PC-3 (cell line): Measurements from ENCODE around the gene CCNL2. TPM values are rescaled to one million over a fixed set of nuclear protein-coding genes. Genes with fewer than 3 reads are reported as not detected.

Experiments
- ATAC-seq: fragments of 200-7000 bp; cut with Tn5 transposase; 2 replicates; pipeline ENCODE4 v1.9.1; 2020; ENCODE audit warnings: mild to moderate bottlenecking, moderate library complexity
- BruUV-seq: library from RNA; stranded (reverse); fragments of 400-500 nt; replicated peaks from 2 replicates; lab custom pipeline; 2021; lab: Mats Ljungman, UMichigan
- CTCF ChIA-PET: fragments of 300-600 bp; sonication (Branson Sonifier 250); formaldehyde crosslinking; loops from one replicate; lab custom pipeline; 2022; ENCODE audit warnings: antibody characterized with exemption; lab: Charles Lee
- POLR2A ChIA-PET: fragments of 300-600 bp; sonication (Branson Sonifier 250); formaldehyde crosslinking; loops from one replicate; lab custom pipeline; 2022; ENCODE audit warnings: antibody characterized with exemption; ENCODE audit not compliant: unreplicated experiment; lab: Charles Lee
- DNase-seq: peaks from one replicate; pipeline ENCODE4 v3.0.0-alpha.2; 2015
- H2AFZ ChIP-seq: fragments of 300-600 bp; sonication (generic); 2 replicates; pipeline ENCODE4 v1.6.0; 2016; ENCODE audit warnings: antibody characterized with exemption, low read length
- H3F3A ChIP-seq: fragments of 300-600 bp; sonication (generic); one replicate; pipeline ENCODE4 v1.6.0; 2017; ENCODE audit warnings: antibody characterized with exemption, low read length, control low read depth, mild to moderate bottlenecking; ENCODE audit not compliant: unreplicated experiment
- H3K27ac ChIP-seq: fragments of 300-600 bp; sonication (generic); 2 replicates; pipeline ENCODE4 v1.5.1; 2016; ENCODE audit warnings: mild to moderate bottlenecking, low read length
- H3K27me3 ChIP-seq: fragments of 300-600 bp; sonication (generic); 2 replicates; pipeline ENCODE4 v1.6.1; 2016; ENCODE audit warnings: low read length, mixed read lengths
- H3K36me3 ChIP-seq: fragments of 300-600 bp; sonication (generic); 2 replicates; pipeline ENCODE4 v1.6.1; 2016; ENCODE audit warnings: low read depth, mixed run types, low read length, mixed read lengths
- H3K4me1 ChIP-seq: fragments of 300-600 bp; sonication (generic); 2 replicates; pipeline ENCODE4 v1.5.1; 2016; ENCODE audit warnings: low read length; ENCODE audit not compliant: insufficient read depth
- H3K4me2 ChIP-seq: fragments of 300-600 bp; sonication (generic); 2 replicates; pipeline ENCODE4 v1.6.0; 2016; ENCODE audit warnings: low read length
- H3K4me3 ChIP-seq: fragments of 300-600 bp; sonication (generic); 2 replicates; pipeline ENCODE4 v1.5.1; 2016; ENCODE audit warnings: mild to moderate bottlenecking, low read length, mixed read lengths
- H3K79me2 ChIP-seq: fragments of 300-600 bp; sonication (generic); 2 replicates; pipeline ENCODE4 v1.6.1; 2017; ENCODE audit warnings: low read length, mixed read lengths
- H3K9ac ChIP-seq: fragments of 300-600 bp; sonication (generic); 2 replicates; pipeline ENCODE4 v1.6.0; 2016; ENCODE audit warnings: mild to moderate bottlenecking, low read length
- H3K9me2 ChIP-seq: fragments of 300-600 bp; sonication (generic); replicated peaks from 2 replicates; pipeline ENCODE4 v1.6.1; 2016; ENCODE audit warnings: mixed run types, low read length, mixed read lengths
- H3K9me3 ChIP-seq: fragments of 300-600 bp; sonication (generic); 2 replicates; pipeline ENCODE4 v1.6.1; 2016; ENCODE audit warnings: low read length, mixed read lengths
- H4K20me1 ChIP-seq: fragments of 300-600 bp; sonication (generic); 2 replicates; pipeline ENCODE4 v1.6.1; 2016; ENCODE audit warnings: low read length, mixed read lengths
- CTCF ChIP-seq: fragments of 300-600 bp; sonication (generic); conservative IDR thresholded peaks from 2 replicates; pipeline ENCODE4 v1.5.1; 2017; ENCODE audit warnings: antibody characterized with exemption, low read depth, mild to moderate bottlenecking, low read length
- EZH2 ChIP-seq: fragments of 300-600 bp; sonication (generic); IDR thresholded peaks from one replicate; pipeline ENCODE4 v1.6.1; 2017; ENCODE audit warnings: antibody characterized with exemption, mild to moderate bottlenecking, low read length; ENCODE audit not compliant: unreplicated experiment
- EZH2phosphoT487 ChIP-seq: fragments of 300-600 bp; sonication (generic); IDR thresholded peaks from 2 replicates; pipeline ENCODE4 v1.6.1; 2018; ENCODE audit warnings: mild to moderate bottlenecking, antibody characterized with exemption, low read length, borderline replicate concordance
- intact Hi-C: fragments of 100-400 bp; cut with micrococcal nuclease; formaldehyde crosslinking; loops from 2 replicates; pipeline ENCODE4 v1.9.0; 2023
- total RNA-seq: library from RNA; depleted of rRNA; stranded (reverse); fragments of >200 nt; gene quantifications from 2 replicates; pipeline ENCODE4 v1.2.3, GENCODE V29; 2014

Gene CCNL2
- total RNA-seq, 1 experiment from 2014 or later, result 385 TPM

- Histone ChIP-seq H3K27ac (no peak overlapping the region), H3K9me3 (no peaks in the 10 kb centered on the region), H3K79me2 (peaks cover 13% of the 10 kb centered on the region), H3K4me1 (peaks cover 48% of the 10 kb centered on the region), H3K9ac (peak overlapping the region; percentile 61), H3K9me2 (no peaks in the 10 kb centered on the region), H2AFZ (peak overlapping the region; percentile 54), H3K4me3 (peak overlapping the region; percentile 88), H3K36me3 (no peaks in the 10 kb centered on the region), H3F3A (no peaks in the 10 kb centered on the region), H3K4me2 (peak overlapping the region; percentile 100), H4K20me1 (no peaks in the 10 kb centered on the region), H3K27me3 (no peaks in the 10 kb centered on the region)
- no TSS peak for BruUV-seq
- POLR2A ChIA-PET, result no interaction called here
- ATAC-seq (no peak; the same call in 1 of the 2 replicates), DNase-seq (no peak)
- TF ChIP-seq EZH2 (no peak), EZH2phosphoT487 (no peak), CTCF (no peak)
- intact Hi-C loops, result no loop called here
- CTCF ChIA-PET, result no interaction called here
These were observed 36.9 kb upstream of the CCNL2 start for GRCh38 chr1:1435911-1436629.

DNA sequence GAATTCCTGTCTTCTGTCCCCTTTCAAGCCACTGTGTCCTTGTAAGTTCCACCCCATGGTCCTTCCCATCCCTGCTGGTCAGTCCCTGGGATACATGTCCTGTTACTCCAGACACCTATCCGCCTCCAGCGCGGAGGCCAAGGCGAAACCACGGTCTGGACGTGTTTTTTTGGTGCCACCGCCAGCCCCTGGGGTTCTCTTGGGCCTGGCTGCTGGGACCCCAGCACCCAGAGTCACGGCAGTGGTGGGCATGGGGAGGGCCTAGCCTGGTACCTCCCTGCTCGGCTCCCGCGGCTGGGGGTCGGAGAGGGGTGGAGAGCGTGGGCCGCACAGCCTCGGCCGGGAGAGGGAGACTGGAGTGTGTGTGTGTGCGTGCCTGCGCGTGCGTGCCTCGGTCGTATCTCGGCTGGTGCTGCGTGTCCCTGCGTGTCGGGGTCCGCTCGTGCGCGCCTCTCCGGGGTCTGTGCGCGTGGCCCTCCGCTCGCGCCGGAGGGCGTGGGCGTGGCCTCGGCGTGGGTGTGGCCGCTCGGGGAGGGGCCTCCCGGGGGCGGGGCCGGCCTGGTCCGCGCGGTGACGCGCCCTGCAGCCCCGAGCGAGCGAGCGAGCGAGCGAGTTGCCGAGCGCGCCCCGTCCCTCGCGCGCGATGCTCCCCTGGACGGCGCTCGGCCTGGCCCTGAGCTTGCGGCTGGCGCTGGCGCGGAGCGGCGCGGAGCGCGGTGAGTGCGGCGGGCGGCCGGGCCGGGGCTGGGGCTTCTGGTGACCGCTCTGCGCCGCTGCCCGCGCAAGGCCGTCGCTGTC lies 36.2 kb upstream of the CCNL2 start, which contains the start of gene VWA1:
Gene VWA1 (plus strand): TSS at position 585 of the 798 bp plus-strand sequence. CDS start 59 bp downstream, at position 644.
- intact Hi-C loops, result no loop called here
- peak within 1 kb of the TSS; percentile 61 for H3K9ac ChIP-seq
- no peaks in the 10 kb centered on the region for H3K9me3 ChIP-seq
- H3K4me2 ChIP-seq, result peak within 1 kb of the TSS; percentile 100
- peaks cover 48% of the 10 kb centered on the region for H3K4me1 ChIP-seq
- no peaks in the 10 kb centered on the region for H4K20me1 ChIP-seq
- ChIA-PET CTCF (no interaction called here), POLR2A (no interaction called here)
- no peaks in the 10 kb centered on the region for H3K27me3 ChIP-seq
- no peaks in the 10 kb centered on the region for H3K9me2 ChIP-seq
- H2AFZ ChIP-seq, result peak within 1 kb of the TSS; percentile 59
- peak; percentile 88 for DNase-seq
- H3K4me3 ChIP-seq, result peak within 1 kb of the TSS; percentile 88
- peaks cover 13% of the 10 kb centered on the region for H3K79me2 ChIP-seq
- BruUV-seq, result no TSS peak
- H3F3A ChIP-seq, result no peaks in the 10 kb centered on the region
- peak; percentile 74 for ATAC-seq
- H3K27ac ChIP-seq, result no peak within 1 kb of the TSS
- no peak for TF ChIP-seq EZH2
- no peak for TF ChIP-seq CTCF
- no peak for TF ChIP-seq EZH2phosphoT487
- H3K36me3 ChIP-seq, result no peaks in the 10 kb centered on the region
